A172 (cell line): Measurements from ENCODE around the gene PLEKHA8. TPM values are rescaled to one million over a fixed set of nuclear protein-coding genes. Genes with fewer than 3 reads are reported as not detected.

Experiments
- DNase-seq: peaks from one replicate; pipeline ENCODE4 v3.0.0-alpha.2; 2015; ENCODE audit warnings: low spot score
- total RNA-seq: library from RNA; depleted of rRNA; stranded (reverse); fragments of >200 nt; shearing (Covaris generic); gene quantifications from 2 replicates; pipeline ENCODE4 v1.2.3, GENCODE V29; 2014

PLEKHA8 gene
- total RNA-seq, 1 experiment from 2014 or later = 29.5 TPM

GRCh38 chr7:30102281-30102680 lies 74.1 kb downstream of the PLEKHA8 start:
- no peak for DNase-seq

- no peak for DNase-seq
These were observed 75.9 kb downstream of the PLEKHA8 start for GRCh38 chr7:30104157-30104556.

- DNase-seq = no peak
These were observed 84.0 kb downstream of the PLEKHA8 start for GRCh38 chr7:30112103-30112713.

- no peak for DNase-seq
These were observed 84.9 kb downstream of the PLEKHA8 start for GRCh38 chr7:30113144-30113543.

GRCh38 chr7:30114536-30115238 lies 86.5 kb downstream of the PLEKHA8 start:
- no peak for DNase-seq

GRCh38 chr7:30115709-30116297 lies 87.6 kb downstream of the PLEKHA8 start:
- no peak for DNase-seq

GRCh38 chr7:30116771-30117170 lies 88.6 kb downstream of the PLEKHA8 start:
- no peak for DNase-seq

- no peak for DNase-seq
These were observed 89.7 kb downstream of the PLEKHA8 start for GRCh38 chr7:30117896-30118295.

GRCh38 chr7:30119890-30120577 lies 91.8 kb downstream of the PLEKHA8 start:
- no peak for DNase-seq

- no peak for DNase-seq
These were observed 105.8 kb downstream of the PLEKHA8 start for GRCh38 chr7:30133736-30134610.

GRCh38 chr7:30134611-30135300 lies 106.5 kb downstream of the PLEKHA8 start, which contains the start of gene MTURN:
Gene MTURN (plus strand): TSS chr7:30134986. CDS start chr7:30135137, 151 bp downstream.
- DNase-seq = peak; percentile 74

- DNase-seq = peak; percentile 60
These were observed 107.3 kb downstream of the PLEKHA8 start for GRCh38 chr7:30135301-30136116.

GRCh38 chr7:30136117-30136731 lies 108.0 kb downstream of the PLEKHA8 start:
- DNase-seq = no peak

- DNase-seq = no peak
These were observed 108.7 kb downstream of the PLEKHA8 start for GRCh38 chr7:30136743-30137485.

- no peak for DNase-seq
These were observed 111.7 kb downstream of the PLEKHA8 start for GRCh38 chr7:30139836-30140384.

GRCh38 chr7:30140456-30140855 lies 112.2 kb downstream of the PLEKHA8 start:
- DNase-seq = no peak

GRCh38 chr7:30142710-30143109 lies 114.5 kb downstream of the PLEKHA8 start:
- DNase-seq = peak; percentile 82

GRCh38 chr7:30143748-30144251 lies 115.6 kb downstream of the PLEKHA8 start:
- DNase-seq = peak; percentile 62
